ENCODE results near the gene FKBP10.
A peak's percentile ranks its signal among the peaks of the same experiment; 100 is the strongest.
"Not testable (repeated sequence)": the region's sequence is repeated elsewhere in the genome, so short reads cannot be mapped to it uniquely, and the experiment has no call there.

FKBP10 gene

GRCh38 chr17:41839448-41839847 lies 26.6 kb downstream of the FKBP10 start:
- not testable (repeated sequence) for DNase-seq (ENCODE audit: low spot score)

DNA sequence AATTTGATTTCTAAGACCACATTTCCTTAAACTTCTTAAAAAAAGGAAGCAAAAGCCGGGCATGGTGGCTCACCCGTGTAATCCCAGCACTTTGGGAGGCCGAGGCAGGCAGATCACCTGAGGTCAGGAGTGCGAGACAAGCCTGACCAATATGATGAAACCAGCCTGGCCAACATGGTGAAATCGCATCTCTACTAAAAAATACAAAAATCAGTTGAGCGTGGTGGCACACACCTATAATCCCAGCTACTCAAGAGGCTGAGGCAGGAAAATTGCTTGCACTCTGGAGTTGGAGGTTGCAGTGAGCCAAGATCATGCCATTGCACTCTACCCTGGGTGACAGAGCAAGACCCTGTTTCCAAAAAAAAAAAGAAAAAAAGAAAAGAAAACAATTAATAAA lies 28.0 kb downstream of the FKBP10 start:
- DNase-seq (ENCODE audit: low spot score), result not testable (repeated sequence)

GRCh38 chr17:41844971-41845370 lies 32.2 kb downstream of the FKBP10 start:
- no peak for DNase-seq (ENCODE audit: low spot score)

DNA sequence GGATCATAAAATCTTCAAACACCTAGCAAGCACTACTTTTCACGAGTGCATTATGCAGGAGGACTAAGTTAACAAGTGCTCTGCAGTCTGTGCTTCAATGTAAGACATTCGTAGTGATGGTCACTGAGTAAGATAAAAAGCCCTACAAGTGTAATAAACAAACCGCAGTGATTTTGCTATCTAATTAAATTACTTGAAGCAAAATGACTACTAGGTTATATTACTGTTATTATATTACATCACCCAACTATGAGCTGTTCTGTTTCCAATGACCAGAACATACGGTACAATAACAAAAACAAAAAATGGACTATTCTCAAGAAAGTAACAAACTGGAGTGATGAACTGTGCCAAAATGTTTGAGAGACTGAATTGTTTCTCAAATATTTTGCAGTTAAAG lies 36.0 kb downstream of the FKBP10 start:
- no peak for DNase-seq (ENCODE audit: low spot score)

- no peak for DNase-seq (ENCODE audit: low spot score)
These were observed 36.6 kb downstream of the FKBP10 start for GRCh38 chr17:41849251-41849990.

GRCh38 chr17:41851382-41851781 lies 38.6 kb downstream of the FKBP10 start:
- DNase-seq (ENCODE audit: low spot score), result not testable (repeated sequence)

DNA sequence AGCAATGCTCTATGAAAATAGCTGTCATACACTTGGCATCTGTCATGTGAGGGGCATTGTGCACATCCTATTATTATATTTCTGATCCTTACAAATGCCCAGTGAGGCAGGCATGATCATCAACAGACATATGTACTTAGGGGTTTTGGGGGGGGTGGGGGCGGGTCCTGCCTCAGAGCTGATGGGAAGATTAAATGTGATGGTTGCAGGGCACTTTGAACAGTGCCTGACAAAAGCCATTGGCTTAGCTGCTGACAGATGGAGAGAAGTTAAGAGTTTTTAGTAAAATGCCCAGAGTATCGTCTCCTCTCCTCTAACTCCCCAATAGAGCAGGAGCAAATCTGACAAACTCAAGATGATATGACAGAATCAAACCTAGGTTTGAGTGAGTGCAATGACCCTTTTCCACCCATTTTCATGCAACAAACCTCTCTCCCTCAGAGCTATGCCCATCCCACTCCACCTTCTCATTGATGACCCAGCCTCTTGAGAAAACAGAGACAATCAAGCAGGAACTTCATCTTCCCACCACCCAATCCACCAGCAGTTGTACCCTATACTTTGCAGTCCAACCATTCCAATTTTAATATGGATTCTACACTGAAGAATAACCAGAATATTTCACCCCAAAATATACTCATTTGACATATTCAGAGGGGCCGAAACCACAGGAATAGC lies 47.6 kb downstream of the FKBP10 start:
- DNase-seq (ENCODE audit: low spot score), result no peak

- DNase-seq (ENCODE audit: low spot score), result no peak
These were observed 50.5 kb downstream of the FKBP10 start for GRCh38 chr17:41863074-41863848.

DNA sequence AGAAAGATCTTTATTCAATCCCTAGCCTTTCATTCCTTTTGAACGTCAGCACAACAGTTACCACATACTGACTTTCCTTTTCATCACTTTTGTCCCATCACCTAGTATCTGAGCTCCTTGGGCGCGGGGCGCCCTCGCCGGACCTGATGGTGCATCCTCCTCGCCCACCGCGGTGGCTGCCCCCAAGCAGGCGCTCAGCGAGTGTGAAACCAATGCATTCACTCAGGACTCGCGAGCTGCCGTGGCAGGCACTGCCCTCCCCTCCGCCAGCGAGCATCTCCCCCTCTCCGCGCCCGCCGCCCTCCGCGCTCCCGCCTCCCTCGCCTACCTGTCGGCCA lies 51.7 kb downstream of the FKBP10 start:
- no peak for DNase-seq (ENCODE audit: low spot score)

GRCh38 chr17:41864836-41865595 lies 52.2 kb downstream of the FKBP10 start, which contains the start of gene KLHL11:
Gene KLHL11 (minus strand): TSS chr17:41865423. CDS start chr17:41865370, 53 bp downstream.
- peak; percentile 86 for DNase-seq (ENCODE audit: low spot score)

DNA sequence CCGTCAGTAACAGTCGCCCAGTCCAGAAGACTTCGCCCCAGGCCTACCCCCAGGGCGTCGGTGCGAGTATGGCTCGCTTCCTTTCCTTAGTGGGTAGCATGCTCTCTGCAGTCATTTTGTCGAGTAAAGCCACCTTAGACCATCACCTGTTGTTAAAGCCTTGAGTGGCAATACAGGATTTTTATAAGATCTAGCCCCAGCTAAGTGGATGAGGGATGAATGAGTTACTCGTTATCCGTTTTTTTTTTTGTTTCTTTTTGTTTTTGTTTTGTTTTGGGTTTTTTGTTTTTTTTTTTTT lies 52.7 kb downstream of the FKBP10 start:
- no peak for DNase-seq (ENCODE audit: low spot score)

DNA sequence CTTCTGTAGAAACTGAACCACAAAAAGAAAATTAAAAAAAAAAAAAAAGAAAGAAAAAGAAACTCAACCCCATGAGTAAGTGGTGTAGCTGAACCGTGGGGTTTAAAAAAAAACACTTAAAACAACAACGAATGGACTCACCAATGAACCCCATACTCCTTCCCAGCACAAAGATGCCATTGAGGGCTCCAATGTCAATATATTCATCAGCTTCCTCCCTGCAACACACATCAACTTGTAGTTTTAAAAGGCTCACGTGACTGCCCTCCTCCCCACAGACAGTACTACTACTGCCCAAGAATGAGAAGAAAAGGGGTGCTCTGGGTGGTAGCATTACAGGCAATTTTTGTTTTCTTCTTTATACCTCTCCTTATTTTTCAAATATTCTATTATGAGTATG lies 55.8 kb downstream of the FKBP10 start:
- DNase-seq (ENCODE audit: low spot score), result no peak

DNA sequence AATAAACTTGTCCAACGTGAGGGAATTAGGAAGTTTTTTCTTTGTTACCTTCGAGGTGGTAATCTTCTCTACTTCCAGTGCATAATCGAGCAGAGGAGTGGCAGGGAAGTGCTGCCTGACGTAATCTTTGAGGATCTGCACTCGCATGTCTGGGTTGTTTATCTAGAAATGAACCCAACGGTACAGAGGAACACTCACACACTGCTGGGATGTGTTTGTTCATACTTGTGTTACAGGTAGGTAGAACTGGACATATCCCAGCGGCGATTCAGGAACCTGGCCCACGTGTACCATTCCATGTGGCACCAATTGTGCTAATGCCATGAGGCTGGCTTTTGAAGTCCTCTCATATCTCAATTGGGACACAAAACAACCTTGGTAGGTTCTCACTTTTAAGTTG lies 56.6 kb downstream of the FKBP10 start:
- no peak for DNase-seq (ENCODE audit: low spot score)

GRCh38 chr17:41870097-41870496 lies 57.3 kb downstream of the FKBP10 start:
- no peak for DNase-seq (ENCODE audit: low spot score)

DNA sequence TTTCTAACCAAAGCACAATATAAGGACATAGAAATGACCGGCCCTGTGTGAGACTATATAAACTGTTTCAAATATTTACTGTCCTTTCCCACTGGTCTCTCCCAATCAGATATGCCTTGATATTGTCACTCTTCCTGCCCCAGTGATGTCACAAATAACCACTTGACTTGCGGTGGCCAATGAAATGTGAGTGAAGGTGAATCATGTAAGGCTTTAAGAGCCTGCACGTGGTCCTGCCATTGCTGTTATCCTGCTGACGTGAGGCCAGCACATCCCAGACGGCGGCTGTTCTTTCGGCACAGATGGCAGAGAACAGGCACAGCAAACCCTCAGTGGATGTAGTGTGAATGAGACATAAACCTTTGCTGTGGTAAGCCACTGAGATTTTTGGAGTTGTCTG lies 57.8 kb downstream of the FKBP10 start:
- no peak for DNase-seq (ENCODE audit: low spot score)

DNA sequence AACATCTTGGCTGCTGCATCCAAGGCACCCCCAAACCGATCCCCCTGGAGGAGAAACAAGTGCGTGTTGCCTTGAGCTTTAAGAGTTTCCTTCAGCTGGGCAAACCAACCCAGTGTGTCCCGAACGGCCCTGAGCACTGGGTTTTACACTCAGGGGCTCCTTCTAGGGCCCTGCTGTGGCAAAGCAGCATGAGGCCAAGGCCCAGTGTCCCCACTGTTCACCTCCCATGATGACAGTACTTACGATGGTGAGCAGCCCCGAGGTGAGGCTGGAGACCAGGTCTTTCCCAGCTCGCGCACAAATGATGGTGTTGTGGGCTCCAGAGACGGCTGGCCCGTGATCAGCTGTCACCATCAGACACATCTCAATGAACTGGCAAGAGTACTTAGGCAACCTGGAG lies 59.0 kb downstream of the FKBP10 start:
- no peak for DNase-seq (ENCODE audit: low spot score)

Data from pons (tissue), 1 donor.